Measurements from ENCODE around the gene SLC22A23. TPM values are rescaled to one million over a fixed set of nuclear protein-coding genes. Genes with fewer than 3 reads are reported as not detected.
A peak's percentile ranks its signal among the peaks of the same experiment; 100 is the strongest.

Gene SLC22A23
- total and polyA plus RNA-seq, 2 of the 4 experiments (the other 2 are of a cell fraction): 0.72 to 1.6 TPM

DNA sequence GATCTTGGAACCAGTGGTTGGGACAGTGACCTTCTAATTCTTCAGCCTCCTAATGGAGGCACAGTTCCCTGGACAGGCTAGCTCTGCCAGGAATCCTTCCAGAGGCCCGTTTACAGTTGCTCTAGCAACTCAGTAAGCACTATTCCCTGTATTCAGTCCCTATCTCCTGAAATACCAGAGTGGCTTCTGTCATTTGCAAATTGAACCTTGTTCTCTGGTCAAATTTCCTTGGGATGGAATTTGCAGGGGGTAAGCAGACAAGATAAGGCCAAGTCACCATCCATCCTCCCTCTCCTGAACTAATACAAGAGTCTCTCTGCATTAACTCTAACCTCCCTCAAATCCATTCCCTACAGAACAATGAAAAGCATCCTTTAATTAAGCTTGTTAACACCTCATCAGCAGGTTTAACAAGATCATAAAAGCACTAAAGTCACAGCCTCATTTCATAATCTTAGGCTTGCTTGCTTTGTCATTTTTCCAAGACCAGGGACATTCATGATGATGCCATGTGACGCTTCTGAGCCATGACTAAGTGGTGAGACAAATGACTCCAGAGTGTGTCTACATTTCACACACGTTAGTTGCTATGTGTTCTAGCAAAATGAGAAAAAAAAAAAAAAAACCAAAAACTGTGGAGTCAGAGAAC is 37.1 kb downstream of the SLC22A23 start:
- Histone ChIP-seq H3K23ac (ENCODE audit: low read depth, low read length) (no peak overlapping the region), H3K14ac (replicated peaks; ENCODE audit: low read depth, low read length) (no peak overlapping the region), H2BK20ac (ENCODE audit: low read depth, low read length) (no peak overlapping the region), H3K4me1 (ENCODE audit: control insufficient read depth, insufficient read depth, low read length) (no peaks in the 10 kb centered on the region), H4K5ac (ENCODE audit: low read depth, low read length) (no peak overlapping the region), H2BK120ac (ENCODE audit: low read depth, low read length) (no peak overlapping the region), H2AFZ (replicated peaks; ENCODE audit: low read length, poor library complexity) (no peak overlapping the region), H3K79me1 (ENCODE audit: low read depth in 1 of 2, low read length in 2 of 2) (no peaks in the 10 kb centered on the region), H2BK5ac (ENCODE audit: low read depth, low read length, poor library complexity, severe bottlenecking) (no peak overlapping the region), H2BK15ac (ENCODE audit: low read depth, low read length) (no peak overlapping the region), H3K56ac (ENCODE audit: extremely low read depth, insufficient read depth, low read length) (no peak overlapping the region), H3K27ac (ENCODE audit: insufficient read depth, low read length) (no peak overlapping the region), H3K36me3 (ENCODE audit: control insufficient read depth, insufficient read depth, low read length) (no peaks in the 10 kb centered on the region), H3K4ac (ENCODE audit: low read depth, low read length) (no peak overlapping the region), H3K4me3 (ENCODE audit: insufficient read depth, low read depth, low read length) (no peak overlapping the region), H2AK5ac (ENCODE audit: low read depth, low read length) (no peak overlapping the region), H4K91ac (ENCODE audit: insufficient read depth, low read depth, low read length) (no peak overlapping the region), H3K18ac (ENCODE audit: low read depth, low read length) (no peak overlapping the region), H3K27me3 (ENCODE audit: control insufficient read depth, insufficient read depth, low read length) (peaks cover 38% of the 10 kb centered on the region), H3K4me2 (ENCODE audit: low read depth, low read length) (no peak overlapping the region), H3K9ac (ENCODE audit: low read depth, low read length) (no peak overlapping the region), H4K8ac (ENCODE audit: low read depth in 2 of 2, low read length in 2 of 2) (no peak overlapping the region), H3K9me3 (ENCODE audit: control insufficient read depth, insufficient read depth, low read length) (no peaks in the 10 kb centered on the region), H3K9me1 (ENCODE audit: insufficient read depth, low read length) (no peaks in the 10 kb centered on the region), H4K20me1 (ENCODE audit: insufficient read depth, low read length) (no peaks in the 10 kb centered on the region), H2AK9ac (replicated peaks; ENCODE audit: low read depth, low read length, poor library complexity) (no peak overlapping the region)
- DNase-seq (peak; percentile 76), ATAC-seq (ENCODE audit: low read depth) (no peak)
- ChIA-PET CTCF (interaction anchor here (1.0 kb wide), 1 partner anchor 9 kb away, joined by 3 read pairs; no protein-coding TSS in a partner anchor), POLR2A (ENCODE audit: unreplicated experiment) (no interaction called here)
- intact Hi-C loops (cut with micrococcal nuclease) (loop anchor here (10.0 kb wide), 1 partner anchor 575 kb away; no protein-coding TSS in a partner anchor), in situ Hi-C loops (cut with MboI; ENCODE audit: low sequenced_read_pairs) (no loop called here), dilution Hi-C loops (cut with HindIII; ENCODE audit: low sequenced_read_pairs, unreplicated experiment) (no loop called here)
- BruUV-seq (replicated peaks): no TSS peak
- 50% methylated on average over 1 of the region's 3 CpGs; no CpG with 5 or more reads in 1 of the 2 experiments for WGBS, 2 experiments (ENCODE audit: extremely low coverage in 2 of 2, insufficient read length in 1 of 2)
- TF ChIP-seq CEBPB (IDR thresholded peaks at IDR 0.05; ENCODE audit: low read depth, low read length) (peak; percentile 67; the same call in 1 of the 2 replicates), NFE2L2 (IDR thresholded peaks at IDR 0.05; ENCODE audit: low read depth, low read length) (no peak), RFX5 (IDR thresholded peaks at IDR 0.05; ENCODE audit: low read depth, low read length) (peak; percentile 39; the same call in 1 of the 2 replicates), MAFK (IDR thresholded peaks at IDR 0.05; ENCODE audit: low read depth, low read length) (no peak), FOS (IDR thresholded peaks at IDR 0.05; ENCODE audit: low read depth, low read length) (0 out of 2 replicates have a peak, but pooled peaks have one; percentile 9), MAZ (IDR thresholded peaks at IDR 0.05; ENCODE audit: borderline replicate concordance, low read depth, low read length) (no peak), POLR2A (IDR thresholded peaks at IDR 0.05; ENCODE audit: low read depth, low read length) (no peak)
- TF ChIP-seq, protein P1, sequence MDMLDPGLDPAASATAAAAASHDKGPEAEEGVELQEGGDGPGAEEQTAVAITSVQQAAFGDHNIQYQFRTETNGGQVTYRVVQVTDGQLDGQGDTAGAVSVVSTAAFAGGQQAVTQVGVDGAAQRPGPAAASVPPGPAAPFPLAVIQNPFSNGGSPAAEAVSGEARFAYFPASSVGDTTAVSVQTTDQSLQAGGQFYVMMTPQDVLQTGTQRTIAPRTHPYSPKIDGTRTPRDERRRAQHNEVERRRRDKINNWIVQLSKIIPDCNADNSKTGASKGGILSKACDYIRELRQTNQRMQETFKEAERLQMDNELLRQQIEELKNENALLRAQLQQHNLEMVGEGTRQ (IDR thresholded peaks at IDR 0.05; ENCODE audit: low read depth, low read length): peak; percentile 61; the same call in 1 of the 2 replicates
